ENCODE measurements around the gene CDKN2AIP. TPM values are rescaled to one million over a fixed set of nuclear protein-coding genes. Genes with fewer than 3 reads are reported as not detected.

Gene CDKN2AIP
- total and polyA plus RNA-seq, 4 donors = 7.2 to 15.1 (median 11.0) TPM

GRCh38 chr4:183492791-183493222 lies 48.4 kb downstream of the CDKN2AIP start:
- Histone ChIP-seq H3K9ac (ENCODE audit: low read depth in 1 of 2, low read length in 2 of 2) (no peak overlapping the region), H3K4me3 (ENCODE audit: low read depth in 1 of 3, low read length in 3 of 3) (no peak overlapping the region), H3K4me1 (ENCODE audit: control insufficient read depth in 4 of 4, insufficient read depth in 4 of 4, low read length in 3 of 4) (no peaks in the 10 kb centered on the region), H3K27ac (ENCODE audit: low read depth in 1 of 2, low read length in 2 of 2) (no peak overlapping the region), H3K27me3 (ENCODE audit: control insufficient read depth in 4 of 4, insufficient read depth in 4 of 4, low read length in 3 of 4) (no peaks in the 10 kb centered on the region), H3K36me3 (ENCODE audit: control insufficient read depth in 4 of 4, insufficient read depth in 3 of 4, low read depth in 1 of 4, low read length in 3 of 4) (peaks cover 0 to 2% (median 0%) of the 10 kb centered on the region in 4 donors), H3K9me3 (ENCODE audit: control insufficient read depth in 4 of 4, low read length in 3 of 4) (no peaks in the 10 kb centered on the region)
- TF ChIP-seq HNF4G (IDR thresholded peaks at IDR 0.05) = no peak
- TF ChIP-seq FOXA2 (IDR thresholded peaks at IDR 0.05) = no peak
- TF ChIP-seq, protein P1, sequence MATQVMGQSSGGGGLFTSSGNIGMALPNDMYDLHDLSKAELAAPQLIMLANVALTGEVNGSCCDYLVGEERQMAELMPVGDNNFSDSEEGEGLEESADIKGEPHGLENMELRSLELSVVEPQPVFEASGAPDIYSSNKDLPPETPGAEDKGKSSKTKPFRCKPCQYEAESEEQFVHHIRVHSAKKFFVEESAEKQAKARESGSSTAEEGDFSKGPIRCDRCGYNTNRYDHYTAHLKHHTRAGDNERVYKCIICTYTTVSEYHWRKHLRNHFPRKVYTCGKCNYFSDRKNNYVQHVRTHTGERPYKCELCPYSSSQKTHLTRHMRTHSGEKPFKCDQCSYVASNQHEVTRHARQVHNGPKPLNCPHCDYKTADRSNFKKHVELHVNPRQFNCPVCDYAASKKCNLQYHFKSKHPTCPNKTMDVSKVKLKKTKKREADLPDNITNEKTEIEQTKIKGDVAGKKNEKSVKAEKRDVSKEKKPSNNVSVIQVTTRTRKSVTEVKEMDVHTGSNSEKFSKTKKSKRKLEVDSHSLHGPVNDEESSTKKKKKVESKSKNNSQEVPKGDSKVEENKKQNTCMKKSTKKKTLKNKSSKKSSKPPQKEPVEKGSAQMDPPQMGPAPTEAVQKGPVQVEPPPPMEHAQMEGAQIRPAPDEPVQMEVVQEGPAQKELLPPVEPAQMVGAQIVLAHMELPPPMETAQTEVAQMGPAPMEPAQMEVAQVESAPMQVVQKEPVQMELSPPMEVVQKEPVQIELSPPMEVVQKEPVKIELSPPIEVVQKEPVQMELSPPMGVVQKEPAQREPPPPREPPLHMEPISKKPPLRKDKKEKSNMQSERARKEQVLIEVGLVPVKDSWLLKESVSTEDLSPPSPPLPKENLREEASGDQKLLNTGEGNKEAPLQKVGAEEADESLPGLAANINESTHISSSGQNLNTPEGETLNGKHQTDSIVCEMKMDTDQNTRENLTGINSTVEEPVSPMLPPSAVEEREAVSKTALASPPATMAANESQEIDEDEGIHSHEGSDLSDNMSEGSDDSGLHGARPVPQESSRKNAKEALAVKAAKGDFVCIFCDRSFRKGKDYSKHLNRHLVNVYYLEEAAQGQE (IDR thresholded peaks at IDR 0.05) = no peak
- no peak for TF ChIP-seq RAD21 (IDR thresholded peaks at IDR 0.05)
- TF ChIP-seq HNF4A (conservative IDR thresholded peaks at IDR 0.05) = no peak
- TF ChIP-seq EGR1 (IDR thresholded peaks at IDR 0.05; ENCODE audit: low read depth in 2 of 2) = no peak
- no peak for TF ChIP-seq TAF1 (conservative IDR thresholded peaks at IDR 0.05)
- no peak for TF ChIP-seq MAX (IDR thresholded peaks at IDR 0.05)
- TF ChIP-seq, protein P2, sequence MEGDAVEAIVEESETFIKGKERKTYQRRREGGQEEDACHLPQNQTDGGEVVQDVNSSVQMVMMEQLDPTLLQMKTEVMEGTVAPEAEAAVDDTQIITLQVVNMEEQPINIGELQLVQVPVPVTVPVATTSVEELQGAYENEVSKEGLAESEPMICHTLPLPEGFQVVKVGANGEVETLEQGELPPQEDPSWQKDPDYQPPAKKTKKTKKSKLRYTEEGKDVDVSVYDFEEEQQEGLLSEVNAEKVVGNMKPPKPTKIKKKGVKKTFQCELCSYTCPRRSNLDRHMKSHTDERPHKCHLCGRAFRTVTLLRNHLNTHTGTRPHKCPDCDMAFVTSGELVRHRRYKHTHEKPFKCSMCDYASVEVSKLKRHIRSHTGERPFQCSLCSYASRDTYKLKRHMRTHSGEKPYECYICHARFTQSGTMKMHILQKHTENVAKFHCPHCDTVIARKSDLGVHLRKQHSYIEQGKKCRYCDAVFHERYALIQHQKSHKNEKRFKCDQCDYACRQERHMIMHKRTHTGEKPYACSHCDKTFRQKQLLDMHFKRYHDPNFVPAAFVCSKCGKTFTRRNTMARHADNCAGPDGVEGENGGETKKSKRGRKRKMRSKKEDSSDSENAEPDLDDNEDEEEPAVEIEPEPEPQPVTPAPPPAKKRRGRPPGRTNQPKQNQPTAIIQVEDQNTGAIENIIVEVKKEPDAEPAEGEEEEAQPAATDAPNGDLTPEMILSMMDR (IDR thresholded peaks at IDR 0.05; ENCODE audit: low read depth, low read length, missing input control) = no peak
- TF ChIP-seq SP1 (IDR thresholded peaks at IDR 0.05) = no peak
- no peak for TF ChIP-seq GABPA (IDR thresholded peaks at IDR 0.05 in 1 of 2, conservative IDR thresholded peaks at IDR 0.05 in 1 of 2)
- 97% methylated on average over 3 of the region's 3 CpGs for WGBS
- no peak for DNase-seq (ENCODE audit: low spot score)

DNA sequence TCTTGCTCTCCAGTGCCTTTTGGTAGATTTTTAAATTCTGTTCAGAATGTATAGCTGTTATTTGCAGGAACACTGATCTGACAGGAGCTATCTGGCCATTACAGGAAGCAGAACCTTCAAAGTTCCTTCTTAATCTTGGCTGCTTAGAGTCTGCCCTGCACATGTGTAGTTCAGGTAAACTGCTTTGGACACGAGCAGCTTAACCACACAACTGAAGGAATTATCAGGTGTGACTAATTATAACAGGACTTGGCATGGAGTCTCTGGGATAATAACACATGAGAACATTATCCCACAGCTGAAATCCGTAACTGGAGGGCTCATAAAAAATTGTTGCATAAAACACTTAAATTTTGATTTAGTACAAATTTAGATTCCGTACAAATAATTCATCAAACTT lies 48.8 kb downstream of the CDKN2AIP start:
- no peak overlapping the region for H3K27ac ChIP-seq (ENCODE audit: low read depth in 1 of 2, low read length in 2 of 2)
- no peaks in the 10 kb centered on the region for H3K27me3 ChIP-seq (ENCODE audit: control insufficient read depth in 4 of 4, insufficient read depth in 4 of 4, low read length in 3 of 4)
- no peaks in the 10 kb centered on the region for H3K4me1 ChIP-seq (ENCODE audit: control insufficient read depth in 4 of 4, insufficient read depth in 4 of 4, low read length in 3 of 4)
- no peak overlapping the region for H3K4me3 ChIP-seq (ENCODE audit: low read depth in 1 of 3, low read length in 3 of 3)
- no peak overlapping the region for H3K9ac ChIP-seq (ENCODE audit: low read depth in 1 of 2, low read length in 2 of 2)
- no peaks in the 10 kb centered on the region for H3K9me3 ChIP-seq (ENCODE audit: control insufficient read depth in 4 of 4, low read length in 3 of 4)
- H3K36me3 ChIP-seq (ENCODE audit: control insufficient read depth in 4 of 4, insufficient read depth in 3 of 4, low read depth in 1 of 4, low read length in 3 of 4) = peaks cover 0 to 2% (median 0%) of the 10 kb centered on the region in 4 donors
- DNase-seq (ENCODE audit: low spot score) = no peak
- WGBS = 93% methylated on average over 3 of the region's 3 CpGs
- TF ChIP-seq, protein P1 (IDR thresholded peaks at IDR 0.05) = no peak
- TF ChIP-seq TAF1 (conservative IDR thresholded peaks at IDR 0.05) (no peak), SP1 (IDR thresholded peaks at IDR 0.05) (no peak), FOXA1 (IDR thresholded peaks at IDR 0.05) (no peak), YY1 (IDR thresholded peaks at IDR 0.05) (no peak), GABPA (IDR thresholded peaks at IDR 0.05 in 1 of 2, conservative IDR thresholded peaks at IDR 0.05 in 1 of 2) (no peak), MAX (IDR thresholded peaks at IDR 0.05) (no peak), RXRA (IDR thresholded peaks at IDR 0.05) (no peak), ATF3 (IDR thresholded peaks at IDR 0.05) (no peak), EGR1 (IDR thresholded peaks at IDR 0.05; ENCODE audit: low read depth in 2 of 2) (no peak), HNF4G (IDR thresholded peaks at IDR 0.05) (no peak), RAD21 (IDR thresholded peaks at IDR 0.05) (no peak), JUND (IDR thresholded peaks at IDR 0.05) (no peak), HNF4A (conservative IDR thresholded peaks at IDR 0.05) (no peak)
- TF ChIP-seq, protein P2 (IDR thresholded peaks at IDR 0.05; ENCODE audit: low read depth, low read length, missing input control) = no peak
- TF ChIP-seq, protein P3, sequence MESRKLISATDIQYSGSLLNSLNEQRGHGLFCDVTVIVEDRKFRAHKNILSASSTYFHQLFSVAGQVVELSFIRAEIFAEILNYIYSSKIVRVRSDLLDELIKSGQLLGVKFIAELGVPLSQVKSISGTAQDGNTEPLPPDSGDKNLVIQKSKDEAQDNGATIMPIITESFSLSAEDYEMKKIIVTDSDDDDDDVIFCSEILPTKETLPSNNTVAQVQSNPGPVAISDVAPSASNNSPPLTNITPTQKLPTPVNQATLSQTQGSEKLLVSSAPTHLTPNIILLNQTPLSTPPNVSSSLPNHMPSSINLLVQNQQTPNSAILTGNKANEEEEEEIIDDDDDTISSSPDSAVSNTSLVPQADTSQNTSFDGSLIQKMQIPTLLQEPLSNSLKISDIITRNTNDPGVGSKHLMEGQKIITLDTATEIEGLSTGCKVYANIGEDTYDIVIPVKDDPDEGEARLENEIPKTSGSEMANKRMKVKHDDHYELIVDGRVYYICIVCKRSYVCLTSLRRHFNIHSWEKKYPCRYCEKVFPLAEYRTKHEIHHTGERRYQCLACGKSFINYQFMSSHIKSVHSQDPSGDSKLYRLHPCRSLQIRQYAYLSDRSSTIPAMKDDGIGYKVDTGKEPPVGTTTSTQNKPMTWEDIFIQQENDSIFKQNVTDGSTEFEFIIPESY (IDR thresholded peaks at IDR 0.05) = no peak
